Measurements from ENCODE around the gene KLK1.
"Not testable (repeated sequence)": the region's sequence is repeated elsewhere in the genome, so short reads cannot be mapped to it uniquely, and the experiment has no call there.

Gene KLK1

DNA sequence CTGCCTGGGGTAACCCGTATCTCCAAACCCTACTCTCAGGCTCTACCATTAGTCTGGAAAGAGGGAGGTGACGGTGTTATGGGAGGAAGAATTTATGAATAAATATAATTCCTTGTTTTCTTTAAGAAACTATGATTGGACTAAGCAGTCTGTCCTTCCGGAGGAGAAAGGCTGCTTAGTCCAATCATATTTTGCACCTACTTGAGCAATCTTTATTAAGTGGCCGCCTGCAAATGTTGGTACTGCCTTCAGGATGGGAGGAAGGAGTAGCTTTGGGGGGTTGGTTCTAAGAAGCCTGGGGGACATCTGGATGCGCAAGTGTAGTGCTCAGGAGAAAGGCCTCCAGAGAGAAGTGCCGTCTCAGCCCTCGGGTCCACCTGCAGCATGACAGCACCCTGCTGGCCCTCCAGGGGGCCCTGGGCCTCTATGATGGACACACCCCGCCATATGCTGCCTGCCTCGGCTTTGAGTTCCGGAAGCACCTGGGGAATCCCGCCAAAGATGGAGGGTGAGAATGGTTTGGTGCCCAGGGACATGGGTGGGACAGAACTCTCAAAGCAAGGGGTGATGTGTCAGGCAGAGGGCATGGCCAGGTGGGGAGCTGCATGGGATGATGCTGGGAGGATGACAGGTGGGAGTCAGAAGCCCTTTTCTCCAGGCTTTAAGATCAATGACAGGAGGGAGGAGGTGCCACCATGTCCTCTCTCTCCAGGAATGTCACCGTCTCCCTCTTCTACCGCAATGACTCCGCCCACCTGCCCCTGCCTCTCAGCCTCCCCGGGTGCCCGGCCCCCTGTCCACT, 29.3 kb downstream of the KLK1 start:
- in situ Hi-C loops (cut with MboI; ENCODE audit: low sequenced_read_pairs): no loop called here

GRCh38 chr19:50793558-50794065, 30.0 kb downstream of the KLK1 start:
- in situ Hi-C loops (cut with MboI; ENCODE audit: low sequenced_read_pairs): no loop called here

GRCh38 chr19:50792272-50793250, 31.0 kb downstream of the KLK1 start:
- in situ Hi-C loops (cut with MboI; ENCODE audit: low sequenced_read_pairs): no loop called here

DNA sequence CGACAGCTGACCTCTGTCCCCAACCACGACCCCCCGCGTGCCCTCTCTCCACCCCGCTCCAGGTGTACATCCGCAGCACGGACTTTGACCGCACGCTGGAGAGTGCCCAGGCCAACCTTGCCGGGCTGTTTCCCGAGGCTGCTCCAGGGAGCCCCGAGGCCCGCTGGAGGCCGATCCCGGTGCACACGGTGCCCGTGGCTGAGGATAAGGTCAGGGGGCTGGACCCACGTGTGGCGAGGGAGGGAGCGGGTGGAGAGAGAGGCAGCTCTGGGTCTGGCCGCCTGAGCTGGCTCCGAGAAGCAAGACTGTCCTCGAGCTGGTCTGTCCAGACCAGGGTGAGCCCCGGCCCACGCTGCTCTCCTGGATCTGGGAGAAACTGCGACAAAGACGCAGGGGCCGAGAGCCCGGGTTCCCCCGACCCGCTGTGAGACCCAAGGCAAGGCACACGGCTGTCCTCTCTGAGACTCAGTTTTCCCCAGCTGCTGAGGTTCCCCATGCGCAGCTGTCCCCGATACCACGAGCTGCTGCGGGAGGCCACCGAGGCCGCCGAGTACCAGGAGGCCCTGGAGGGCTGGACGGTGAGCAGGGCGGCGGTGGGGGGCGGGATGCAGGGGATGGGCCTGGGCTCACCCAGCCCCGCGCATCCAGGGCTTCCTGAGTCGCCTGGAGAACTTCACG, 31.9 kb downstream of the KLK1 start:
- in situ Hi-C loops (cut with MboI; ENCODE audit: low sequenced_read_pairs): no loop called here

DNA sequence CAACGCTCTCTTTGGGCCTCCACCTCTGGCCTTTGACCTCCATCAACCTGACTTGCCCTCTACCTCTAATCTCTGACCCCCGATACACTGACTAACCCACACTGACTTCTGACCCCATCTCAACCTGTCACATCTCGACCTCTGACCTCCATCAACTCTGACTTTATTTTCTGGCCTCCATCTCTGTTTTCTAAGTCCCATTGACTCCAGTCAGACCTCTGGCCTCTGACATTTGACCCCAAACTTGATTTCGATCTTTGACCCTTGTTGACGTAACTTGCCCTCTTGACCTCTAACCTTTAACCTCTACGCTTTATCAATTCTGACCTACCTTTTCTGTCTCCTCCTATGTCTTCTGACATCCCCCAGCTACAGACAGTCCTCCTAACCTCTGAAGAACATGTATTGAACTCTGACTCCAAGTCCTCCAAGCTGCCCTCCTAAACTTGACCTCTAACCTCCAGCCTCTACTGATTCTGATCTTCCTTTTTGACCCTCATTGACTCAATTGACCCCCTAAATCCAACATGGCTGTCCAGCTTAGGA, 32.6 kb downstream of the KLK1 start:
- in situ Hi-C loops (cut with MboI; ENCODE audit: low sequenced_read_pairs): no loop called here

DNA sequence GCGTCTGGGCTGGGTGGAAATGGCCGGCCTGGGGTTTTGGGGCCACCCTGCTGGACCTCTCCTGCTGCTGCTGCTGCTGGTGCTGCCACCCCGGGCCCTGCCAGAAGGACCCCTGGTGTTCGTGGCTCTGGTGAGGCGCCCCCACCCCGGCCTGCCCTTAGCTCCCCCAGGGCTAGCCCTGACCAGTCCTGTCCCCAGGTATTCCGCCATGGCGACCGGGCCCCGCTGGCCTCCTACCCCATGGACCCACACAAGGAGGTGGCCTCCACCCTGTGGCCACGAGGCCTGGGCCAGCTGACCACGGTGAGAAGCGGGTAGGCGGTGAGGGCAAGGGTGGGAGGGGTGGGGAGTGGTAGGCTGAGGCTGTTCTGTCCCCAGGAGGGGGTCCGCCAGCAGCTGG, 33.2 kb downstream of the KLK1 start, which contains the start of gene ACP4:
Gene ACP4, plus strand, starts transcription at position 20 of the 400 bp plus-strand sequence. Its CDS starts 0 bp downstream, at position 20.
- in situ Hi-C loops (cut with MboI; ENCODE audit: low sequenced_read_pairs): no loop called here

- in situ Hi-C loops (cut with MboI; ENCODE audit: low sequenced_read_pairs): loop anchor here (10.0 kb wide), 2 partner anchors 251 to 431 kb away; no protein-coding TSS in a partner anchor
Observed at GRCh38 chr19:50785329-50785728, 38.3 kb downstream of the KLK1 start.

DNA sequence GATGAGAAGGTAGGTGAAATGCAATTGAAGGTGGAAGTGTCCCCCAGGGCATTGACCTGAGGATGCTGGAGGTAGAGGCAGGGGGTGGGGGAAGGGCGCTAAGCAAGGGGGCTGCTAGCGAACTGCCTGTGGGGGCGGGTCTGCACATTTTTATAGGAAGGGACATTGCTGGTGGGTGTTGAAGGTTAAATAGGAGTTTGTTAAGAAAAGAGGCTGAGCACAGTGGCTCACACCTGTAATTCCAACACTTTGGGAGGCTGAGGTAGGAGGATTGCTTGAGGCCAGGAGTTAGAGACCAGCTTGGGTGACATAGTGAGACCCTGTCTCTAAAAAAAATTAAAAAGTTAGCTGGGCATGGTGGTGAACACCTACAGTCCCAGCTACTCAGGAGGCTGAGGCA, 38.9 kb downstream of the KLK1 start:
- in situ Hi-C loops (cut with MboI; ENCODE audit: low sequenced_read_pairs): loop anchor here (10.0 kb wide), 2 partner anchors 250 to 430 kb away; no protein-coding TSS in a partner anchor

- in situ Hi-C loops (cut with MboI; ENCODE audit: low sequenced_read_pairs): loop anchor here (10.0 kb wide), 2 partner anchors 249 to 429 kb away; no protein-coding TSS in a partner anchor
Observed at GRCh38 chr19:50783848-50784152, 39.8 kb downstream of the KLK1 start.

GRCh38 chr19:50780753-50781435, 42.7 kb downstream of the KLK1 start:
- in situ Hi-C loops (cut with MboI; ENCODE audit: low sequenced_read_pairs): loop anchor here (10.0 kb wide), 2 partner anchors 246 to 426 kb away; no protein-coding TSS in a partner anchor

DNA sequence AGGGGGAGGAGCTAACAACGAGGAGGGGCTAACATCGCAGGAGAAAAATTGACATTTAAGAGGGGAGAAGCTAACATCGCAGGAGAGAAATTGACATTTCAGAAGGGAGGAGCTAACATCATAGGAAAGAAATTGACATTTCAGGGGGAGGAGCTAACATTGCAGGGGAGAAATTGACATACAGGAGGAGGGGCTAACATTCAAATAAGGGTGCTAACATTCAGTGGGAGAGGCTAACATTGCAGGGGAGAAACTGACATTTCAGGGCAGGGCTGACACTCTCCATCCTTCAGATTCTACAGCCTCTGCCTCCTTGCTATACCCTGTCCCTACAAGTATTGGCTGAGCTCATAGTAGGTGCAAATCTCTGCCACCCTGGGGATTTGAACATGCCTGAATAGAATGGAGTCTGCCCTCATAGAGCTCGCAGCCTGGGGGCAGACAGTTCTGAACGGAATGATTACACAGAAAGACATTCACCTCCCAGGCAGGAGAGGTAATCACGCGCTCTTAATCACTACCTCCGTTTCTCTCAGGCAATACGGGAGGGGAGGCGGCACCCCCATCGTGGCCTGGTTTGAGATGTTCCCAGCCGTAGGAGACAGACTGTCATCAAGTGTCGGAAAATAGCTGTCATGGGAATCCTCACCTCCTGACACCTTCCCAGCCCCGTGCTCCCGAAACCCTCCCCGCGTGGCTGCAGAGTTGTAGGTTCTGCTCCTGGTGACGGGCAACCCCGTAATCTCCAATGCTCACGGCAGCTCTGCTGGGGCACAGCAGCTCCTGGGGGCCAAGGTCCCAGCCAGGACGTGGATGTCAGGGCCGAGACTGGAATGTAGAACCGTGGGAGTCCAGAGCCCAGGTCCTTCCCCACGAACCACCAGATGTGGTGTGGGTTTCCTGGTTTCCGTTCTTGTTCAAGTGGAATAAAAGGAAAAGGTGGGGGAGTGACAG, 43.8 kb downstream of the KLK1 start:
- in situ Hi-C loops (cut with MboI; ENCODE audit: low sequenced_read_pairs): loop anchor here (10.0 kb wide), 2 partner anchors 245 to 425 kb away; no protein-coding TSS in a partner anchor

DNA sequence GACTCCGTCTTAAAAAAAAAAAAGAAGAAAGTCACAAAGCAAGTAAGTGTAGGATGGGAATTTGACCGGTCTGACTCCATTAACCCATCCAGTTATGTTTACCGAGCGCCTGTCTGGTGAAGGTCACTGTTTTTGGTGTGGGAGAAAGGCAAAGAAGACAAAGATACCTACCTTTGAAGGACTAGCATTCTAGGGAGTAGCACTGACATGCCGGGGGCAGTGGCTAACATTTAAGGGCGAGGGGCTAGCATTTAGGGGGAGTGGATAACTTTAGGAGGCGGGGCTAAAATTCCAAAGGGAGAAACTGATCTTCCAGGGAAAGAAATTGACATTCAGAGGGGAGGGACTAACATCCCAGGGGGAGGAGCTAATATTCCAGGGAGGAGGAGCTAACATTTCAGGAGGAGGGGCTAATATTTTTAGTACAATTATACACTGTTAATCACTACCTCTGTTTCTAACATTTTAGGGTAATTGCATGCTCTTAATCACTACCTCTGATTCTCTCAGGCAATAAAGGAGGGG, 44.6 kb downstream of the KLK1 start:
- in situ Hi-C loops (cut with MboI; ENCODE audit: low sequenced_read_pairs): no loop called here

DNA sequence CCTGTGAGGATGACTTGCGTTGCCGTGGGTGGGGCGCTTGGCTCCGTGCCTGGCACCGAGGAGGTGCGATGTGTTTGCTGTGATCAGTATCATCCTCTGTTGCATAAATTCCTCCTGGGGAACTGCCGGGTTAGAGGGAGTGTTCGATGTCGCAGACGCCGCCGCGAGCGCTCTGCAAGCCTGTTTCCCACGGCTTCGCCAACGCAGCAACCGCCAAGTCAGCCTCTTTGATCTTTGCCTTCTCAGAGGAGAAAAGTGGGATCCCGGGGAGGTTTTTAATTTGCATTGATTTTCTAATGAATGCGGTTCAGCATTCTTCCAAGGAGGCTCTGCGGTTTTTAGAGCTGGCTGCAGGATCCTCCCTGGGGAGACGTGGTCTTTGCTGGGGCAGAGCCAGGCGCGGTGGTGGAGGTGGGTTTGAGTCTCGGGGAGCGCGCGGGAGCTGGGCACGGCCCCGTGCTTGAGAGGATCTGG, 45.7 kb downstream of the KLK1 start:
- in situ Hi-C loops (cut with MboI; ENCODE audit: low sequenced_read_pairs): no loop called here

DNA sequence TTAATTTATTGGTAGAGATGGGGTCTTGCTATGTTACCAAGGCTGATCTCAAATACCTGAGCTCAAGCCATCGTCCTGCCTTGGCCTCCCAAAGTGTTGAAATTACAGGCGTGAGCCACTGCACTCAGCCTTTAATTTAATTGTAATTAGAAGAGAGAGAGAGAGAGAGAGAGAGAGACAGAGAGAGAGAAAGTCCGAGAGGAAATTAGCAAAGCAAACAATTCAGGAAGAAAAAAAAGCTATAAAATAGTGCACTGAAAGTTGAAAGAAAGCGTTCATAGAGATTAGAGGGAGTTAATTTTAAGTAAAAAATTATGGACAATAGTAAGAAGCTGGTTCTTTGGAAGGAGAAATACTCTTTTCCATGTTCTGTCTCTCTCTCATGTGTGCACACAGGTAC, 46.3 kb downstream of the KLK1 start:
- in situ Hi-C loops (cut with MboI; ENCODE audit: low sequenced_read_pairs): no loop called here

DNA sequence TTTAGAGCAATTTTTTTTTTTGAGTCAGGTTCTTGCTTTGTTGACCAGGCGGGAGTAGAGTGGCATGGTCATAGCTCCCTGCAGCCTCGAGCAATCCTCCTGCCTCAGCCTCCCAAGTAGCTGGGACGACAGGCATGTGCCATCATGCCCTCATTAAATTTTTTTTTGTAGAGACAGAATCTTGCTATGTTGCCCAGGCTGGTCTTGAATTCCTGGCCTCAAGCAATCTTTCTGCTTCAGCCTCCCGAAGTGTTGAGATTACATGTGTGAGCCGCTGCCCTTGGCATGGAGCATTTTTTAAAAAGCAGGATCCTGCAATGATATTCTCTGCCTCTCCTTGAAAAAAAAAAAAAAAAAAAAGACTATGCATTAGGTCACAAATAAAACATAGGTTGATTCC, 47.5 kb downstream of the KLK1 start:
- in situ Hi-C loops (cut with MboI; ENCODE audit: low sequenced_read_pairs): no loop called here

- in situ Hi-C loops (cut with MboI; ENCODE audit: low sequenced_read_pairs): not testable (repeated sequence)
Observed at GRCh38 chr19:50773454-50773853, 50.1 kb downstream of the KLK1 start.

- in situ Hi-C loops (cut with MboI; ENCODE audit: low sequenced_read_pairs): not testable (repeated sequence)
Observed at GRCh38 chr19:50772912-50773311, 50.7 kb downstream of the KLK1 start.

GRCh38 chr19:50772476-50772875, 51.1 kb downstream of the KLK1 start:
- in situ Hi-C loops (cut with MboI; ENCODE audit: low sequenced_read_pairs): no loop called here
